HepG2 (cell line): ENCODE measurements around the gene GMEB2. TPM values are rescaled to one million over a fixed set of nuclear protein-coding genes. Genes with fewer than 3 reads are reported as not detected.
A peak's percentile ranks its signal among the peaks of the same experiment; 100 is the strongest.

ENCODE experiments used
- DDIT3 ChIP-seq: sonication (generic); formaldehyde crosslinking; IDR thresholded peaks from 2 replicates; pipeline ENCODE4 v1.4.0; 2020; ENCODE audit warnings: mild to moderate bottlenecking, missing genetic modification reagents
- GMEB2 ChIP-seq: IDR thresholded peaks from 2 replicates; pipeline ENCODE4 v1.6.1; 2016; ENCODE audit warnings: missing biosample characterization, missing genetic modification reagents, low read depth
- GRHL1 ChIP-seq: sonication (generic); formaldehyde crosslinking; conservative IDR thresholded peaks from 2 replicates; pipeline ENCODE4 v1.8.0; 2022; ENCODE audit warnings: missing genetic modification reagents
- IRF2 ChIP-seq: IDR thresholded peaks from 2 replicates; pipeline ENCODE4 v1.6.1; 2018; ENCODE audit warnings: missing genetic modification reagents, missing compliant biosample characterization
- IRF9 ChIP-seq: sonication (generic); formaldehyde crosslinking; IDR thresholded peaks from 2 replicates; pipeline ENCODE4 v1.8.0; 2022; ENCODE audit warnings: missing genetic modification reagents, mild to moderate bottlenecking, borderline replicate concordance
- JARID2 ChIP-seq: sonication (generic); formaldehyde crosslinking; IDR thresholded peaks from 2 replicates; pipeline ENCODE4 v1.8.1; 2023; ENCODE audit warnings: missing genetic modification reagents, inconsistent platforms; ENCODE audit not compliant: insufficient replicate concordance
- JUNB ChIP-seq: sonication (generic); formaldehyde crosslinking; IDR thresholded peaks from 2 replicates; pipeline ENCODE4 v1.8.0; 2022; ENCODE audit warnings: missing genetic modification reagents, mild to moderate bottlenecking, borderline replicate concordance
- MEIS2 ChIP-seq: sonication (generic); formaldehyde crosslinking; IDR thresholded peaks from 2 replicates; pipeline ENCODE4 v1.9.0; 2021; ENCODE audit warnings: mild to moderate bottlenecking, missing genetic modification reagents
- NFE2 ChIP-seq: sonication (generic); formaldehyde crosslinking; IDR thresholded peaks from 2 replicates; pipeline ENCODE4 v1.4.0; 2020; ENCODE audit warnings: missing genetic modification reagents
- NR0B2 ChIP-seq: sonication (generic); formaldehyde crosslinking; IDR thresholded peaks from 2 replicates; pipeline ENCODE4 v1.4.0; 2020; ENCODE audit warnings: mild to moderate bottlenecking, missing genetic modification reagents
- PHF5A ChIP-seq: IDR thresholded peaks from one replicate; pipeline ENCODE4 v1.6.1; 2018; ENCODE audit warnings: low read depth, missing genetic modification reagents; ENCODE audit not compliant: unreplicated experiment
- TBL1XR1 ChIP-seq: fragments of 150-350 bp; IDR thresholded peaks from 2 replicates; pipeline ENCODE4 v1.6.1; 2014; ENCODE audit warnings: borderline replicate concordance, low read length; ENCODE audit not compliant: partially characterized antibody
- TCF7L2 ChIP-seq: IDR thresholded peaks from 2 replicates; pipeline ENCODE4 v1.6.1; 2011; ENCODE audit warnings: mild to moderate bottlenecking, low read depth, low read length, moderate library complexity
- TFDP2 ChIP-seq: sonication (generic); formaldehyde crosslinking; IDR thresholded peaks from 2 replicates; pipeline ENCODE4 v1.4.0; 2020; ENCODE audit warnings: missing genetic modification reagents
- ZBTB7B ChIP-seq: sonication (generic); formaldehyde crosslinking; IDR thresholded peaks from 2 replicates; pipeline ENCODE4 v1.4.0; 2020; ENCODE audit warnings: missing genetic modification reagents
- ZEB1 ChIP-seq: IDR thresholded peaks from 2 replicates; pipeline ENCODE4 v1.6.1; 2012; ENCODE audit warnings: mild to moderate bottlenecking, low read depth, inconsistent platforms; ENCODE audit not compliant: insufficient replicate concordance
- ZFP41 ChIP-seq: sonication (generic); formaldehyde crosslinking; IDR thresholded peaks from 2 replicates; pipeline ENCODE4 v1.4.0; 2020; ENCODE audit warnings: mild to moderate bottlenecking, missing genetic modification reagents, borderline replicate concordance
- ZNF317 ChIP-seq: sonication (generic); formaldehyde crosslinking; IDR thresholded peaks from 2 replicates; pipeline ENCODE4 v1.5.0; 2020; ENCODE audit warnings: mild to moderate bottlenecking, missing genetic modification reagents
- ZNF572 ChIP-seq: sonication (generic); formaldehyde crosslinking; IDR thresholded peaks from 2 replicates; pipeline ENCODE4 v1.5.1; 2020; ENCODE audit warnings: mild to moderate bottlenecking, missing genetic modification reagents
- ZNF616 ChIP-seq: sonication (generic); formaldehyde crosslinking; IDR thresholded peaks from 2 replicates; pipeline ENCODE4 v1.5.0; 2020; ENCODE audit warnings: low read depth, mild to moderate bottlenecking, missing genetic modification reagents
- ZNF75D ChIP-seq: sonication (generic); formaldehyde crosslinking; IDR thresholded peaks from 2 replicates; pipeline ENCODE4 v1.8.1; 2023; ENCODE audit warnings: missing genetic modification reagents, mild to moderate bottlenecking, borderline replicate concordance
- polyA plus RNA-seq, 8 experiments: library from polyadenylated mRNA; depleted of rRNA in 3 of 8; stranded (reverse) in 7 of 8; unstranded in 1 of 8; fragments of >200 nt; fragmentation: Illumina TruSeq in 4 of 8; extraction: Trizol in 4 of 8; gene quantifications; 2 replicates each; pipeline versions ENCODE4 v1.2.1 to v1.2.3, GENCODE V29; 2011 to 2016; ENCODE audit warnings: low read depth in 4 of 8, missing spikeins in 1 of 8, mixed read lengths in 1 of 8; ENCODE audit not compliant: insufficient read depth in 1 of 8
- total RNA-seq, 5 experiments: library from RNA; depleted of rRNA; stranded (reverse); fragments of >200 nt; fragmentation: Illumina TruSeq; extraction: Trizol; gene quantifications; 2 replicates each; pipeline ENCODE4 v1.2.3, GENCODE V29; 2016; ENCODE audit warnings: low read depth in 1 of 5

The GMEB2 gene
- total and polyA plus RNA-seq, 2 of the 13 experiments (the other 11 are each of a cell fraction or from before 2014, with no cell fraction given): 10.6 to 12.4 TPM

- 0 out of 2 replicates have a peak, but pooled peaks have one; percentile 11 for TF ChIP-seq DDIT3 (CRISPR knock-in tag)
- TF ChIP-seq ZNF317: peak; percentile 86; the same call in 1 of the 2 replicates
- TF ChIP-seq ZBTB7B: peak; percentile 84; the same call in 1 of the 2 replicates
- TF ChIP-seq IRF2 (CRISPR knock-in tag): peak; percentile 98
- no peak; the same call in 1 of the 2 replicates for TF ChIP-seq NR0B2 (CRISPR knock-in tag)
- TF ChIP-seq MEIS2 (CRISPR knock-in tag): peak; percentile 70; the same call in 1 of the 2 replicates
- peak; percentile 92; the same call in 1 of the 2 replicates for TF ChIP-seq IRF9 (CRISPR knock-in tag)
- TF ChIP-seq ZNF75D: no peak
- peak; percentile 91 for TF ChIP-seq ZEB1
- TF ChIP-seq TBL1XR1: peak; percentile 71
- no peak for TF ChIP-seq GRHL1 (CRISPR knock-in tag)
- peak; percentile 37; the same call in 1 of the 2 replicates for TF ChIP-seq NFE2 (CRISPR knock-in tag)
- TF ChIP-seq ZNF616 (CRISPR knock-in tag): no peak
- TF ChIP-seq PHF5A: peak; percentile 83
- TF ChIP-seq ZNF572: no peak; the same call in 1 of the 2 replicates
- TF ChIP-seq ZFP41 (CRISPR knock-in tag): no peak
- no peak for TF ChIP-seq JUNB (CRISPR knock-in tag)
- TF ChIP-seq GMEB2 (CRISPR knock-in tag): peak; percentile 82
- TF ChIP-seq TFDP2: peak; percentile 93
- TF ChIP-seq TCF7L2: no peak
- TF ChIP-seq JARID2: peak; percentile 96
Observed at GRCh38 chr20:63628246-63628975, 1.5 kb upstream of the GMEB2 start (continued).
